Spleen (tissue), 11 donors: ENCODE results near the gene STXBP6. TPM values are rescaled to one million over a fixed set of nuclear protein-coding genes. Genes with fewer than 3 reads are reported as not detected.

Experiments used
- DNase-seq: peaks from one replicate; pipeline ENCODE4 v3.0.0-alpha.2; 2020
- H3K27ac ChIP-seq, 8 donors: fragments of 200-600 bp; sonication (generic) in 7 of 8; 1 replicate in 4 of 8; 2 replicates in 4 of 8; pipeline versions ENCODE4 v1.5.0 to v1.8.0; 2016 to 2021; ENCODE audit warnings: inconsistent platforms in 4 of 8, mild to moderate bottlenecking in 4 of 8, moderate library complexity in 1 of 8
- H3K27me3 ChIP-seq, 7 donors: fragments of 200-600 bp; sonication (generic) in 6 of 7; replicated peaks in 1 of 7; 1 replicate in 4 of 7; 2 replicates in 3 of 7; pipeline versions ENCODE4 v1.5.0 to v1.8.0; 2016 to 2021; ENCODE audit warnings: inconsistent platforms in 3 of 7, mild to moderate bottlenecking in 1 of 7
- H3K36me3 ChIP-seq, 6 donors: fragments of 200-600 bp; sonication (generic) in 5 of 6; 1 replicate in 4 of 6; 2 replicates in 2 of 6; pipeline versions ENCODE4 v1.5.0 to v1.8.0; 2016 to 2021; ENCODE audit warnings: inconsistent platforms in 2 of 6
- H3K4me1 ChIP-seq, 6 donors: fragments of 200-600 bp; sonication (generic) in 5 of 6; 1 replicate in 3 of 6; 2 replicates in 3 of 6; pipeline versions ENCODE4 v1.5.0 to v1.8.0; 2016 to 2021; ENCODE audit warnings: inconsistent platforms in 3 of 6
- H3K4me3 ChIP-seq, 8 donors: fragments of 200-600 bp; sonication (generic) in 7 of 8; 1 replicate in 4 of 8; 2 replicates in 4 of 8; pipeline versions ENCODE4 v1.5.0 to v1.8.0; 2016 to 2021; ENCODE audit warnings: inconsistent platforms in 4 of 8, mild to moderate bottlenecking in 4 of 8, moderate library complexity in 2 of 8
- H3K9me3 ChIP-seq, 8 donors: fragments of 200-600 bp; sonication (generic) in 7 of 8; 1 replicate in 4 of 8; 2 replicates in 4 of 8; pipeline versions ENCODE4 v1.5.0 to v1.8.0; 2016 to 2021; ENCODE audit warnings: inconsistent platforms in 4 of 8
- POLR2A ChIP-seq, 3 donors: fragments of 450-650 bp; IDR thresholded peaks; one replicate each; pipeline ENCODE4 v1.5.1; 2017; ENCODE audit warnings: antibody characterized with exemption in 3 of 3, mild to moderate bottlenecking in 1 of 3
- POLR2AphosphoS5 ChIP-seq, 3 donors: sonication (generic); formaldehyde crosslinking; IDR thresholded peaks; one replicate each; pipeline ENCODE4 v1.5.1; 2017; ENCODE audit warnings: antibody characterized with exemption in 3 of 3
- WGBS, 5 donors: extraction: QIAGEN DNeasy Blood & Tissue Kit in 3 of 5; methylation state at CpG; one replicate each; pipeline versions ENCODE4 v1.1.5 to v1.1.7; 2013 to 2018; 5-methylcytosine and 5-hydroxymethylcytosine counted together
- intact Hi-C: fragments of 100-400 bp; cut with DNase I; formaldehyde crosslinking; loops from one replicate; pipeline ENCODE4 v1.15.0; 2023; ENCODE audit warnings: low total_unique reads
- polyA plus RNA-seq, 3 donors: library from polyadenylated mRNA; stranded (reverse); fragments of 200-250 nt; gene quantifications; one replicate each; pipeline ENCODE4 v1.2.1, GENCODE V29; 2013
- total RNA-seq, 7 donors: library from RNA; depleted of rRNA in 3 of 7; stranded (reverse); fragments of >200 nt in 3 of 7; fragmentation: NEBNext Ultra II Directional in 4 of 7; extraction: Animal tissue kit (Norgen Biotek cat#: 25700) in 4 of 7; gene quantifications; one replicate each; pipeline versions ENCODE4 v1.1.0 to v1.2.1, GENCODE V29; 2016 to 2021
- TF ChIP-seq, protein P1 (sequence below), 11 experiments: fragments of 200-600 bp in 7 of 11; fragments of 450-650 bp in 4 of 11; sonication (generic) in 4 of 11; IDR thresholded peaks in 8 of 11; conservative IDR thresholded peaks in 3 of 11; 1 replicate in 7 of 11; 2 replicates in 4 of 11; pipeline versions ENCODE4 v1.4.0 to v1.8.0; 2016 to 2021; ENCODE audit warnings: antibody characterized with exemption in 11 of 11, inconsistent platforms in 4 of 11, mild to moderate bottlenecking in 1 of 11
- donor health status: healthy with polysubstance abuse.
- donor health status: DM: no; HTN: no; CAD: no; lungs with moderate emphysema.
- donor health status: DM: no; HTN: no; CAD: no.
- donor health status: Bipolar disorder and iron deficiency.
- donor health status: healthy.
- donor health status: DM: no; HTN: no; CAD: no.
- donor health status: DM: yes; HTN: yes; CAD: no.

Gene STXBP6
- total and polyA plus RNA-seq, 10 donors = 0.76 to 1.4 (median 0.87) TPM

DNA sequence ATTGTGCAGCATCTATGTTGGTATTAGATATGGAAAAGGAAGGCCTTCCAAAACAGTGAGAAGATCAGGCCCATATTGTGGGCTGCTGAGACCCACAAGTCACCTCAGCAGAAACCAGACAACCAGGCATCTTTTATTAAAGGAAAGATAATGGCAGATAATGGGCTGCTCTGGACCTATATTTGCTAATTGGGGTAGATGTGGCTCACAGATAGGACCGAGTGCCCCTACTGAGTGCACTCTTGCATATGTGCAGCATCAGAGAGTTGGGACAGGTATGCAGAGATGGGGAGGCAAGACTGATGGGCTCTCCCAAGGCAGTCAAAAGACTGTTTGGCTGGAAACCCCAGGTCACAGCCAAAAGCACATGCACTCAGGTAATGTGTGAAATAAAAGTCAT lies 266.2 kb downstream of the STXBP6 start:
- intact Hi-C loops = no loop called here
- TF ChIP-seq POLR2A (IDR thresholded peaks at IDR 0.05) (no peak), POLR2AphosphoS5 (IDR thresholded peaks at IDR 0.05) (no peak)
- TF ChIP-seq, protein P1, sequence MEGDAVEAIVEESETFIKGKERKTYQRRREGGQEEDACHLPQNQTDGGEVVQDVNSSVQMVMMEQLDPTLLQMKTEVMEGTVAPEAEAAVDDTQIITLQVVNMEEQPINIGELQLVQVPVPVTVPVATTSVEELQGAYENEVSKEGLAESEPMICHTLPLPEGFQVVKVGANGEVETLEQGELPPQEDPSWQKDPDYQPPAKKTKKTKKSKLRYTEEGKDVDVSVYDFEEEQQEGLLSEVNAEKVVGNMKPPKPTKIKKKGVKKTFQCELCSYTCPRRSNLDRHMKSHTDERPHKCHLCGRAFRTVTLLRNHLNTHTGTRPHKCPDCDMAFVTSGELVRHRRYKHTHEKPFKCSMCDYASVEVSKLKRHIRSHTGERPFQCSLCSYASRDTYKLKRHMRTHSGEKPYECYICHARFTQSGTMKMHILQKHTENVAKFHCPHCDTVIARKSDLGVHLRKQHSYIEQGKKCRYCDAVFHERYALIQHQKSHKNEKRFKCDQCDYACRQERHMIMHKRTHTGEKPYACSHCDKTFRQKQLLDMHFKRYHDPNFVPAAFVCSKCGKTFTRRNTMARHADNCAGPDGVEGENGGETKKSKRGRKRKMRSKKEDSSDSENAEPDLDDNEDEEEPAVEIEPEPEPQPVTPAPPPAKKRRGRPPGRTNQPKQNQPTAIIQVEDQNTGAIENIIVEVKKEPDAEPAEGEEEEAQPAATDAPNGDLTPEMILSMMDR (IDR thresholded peaks at IDR 0.05 in 8 of 11, conservative IDR thresholded peaks at IDR 0.05 in 3 of 11) = no peak
- DNase-seq = no peak
- no peaks in the 10 kb centered on the region for H3K9me3 ChIP-seq
- H3K27me3 ChIP-seq = no peaks in the 10 kb centered on the region
- H3K4me1 ChIP-seq = no peaks in the 10 kb centered on the region
- H3K36me3 ChIP-seq = no peaks in the 10 kb centered on the region
- H3K4me3 ChIP-seq = no peak overlapping the region
- no peak overlapping the region for H3K27ac ChIP-seq
- WGBS, 5 donors = 75 to 93% (median 82%) methylated on average over 1 of the region's 1 CpG

- H3K27me3 ChIP-seq = no peaks in the 10 kb centered on the region
- intact Hi-C loops = no loop called here
- H3K9me3 ChIP-seq = no peaks in the 10 kb centered on the region
- no peak overlapping the region for H3K27ac ChIP-seq
- no peaks in the 10 kb centered on the region for H3K36me3 ChIP-seq
- no peak overlapping the region for H3K4me3 ChIP-seq
- no peaks in the 10 kb centered on the region for H3K4me1 ChIP-seq
- DNase-seq = no peak
- WGBS, 5 donors = 66 to 84% (median 77%) methylated on average over 5 of the region's 5 CpGs
- TF ChIP-seq, protein P1 (IDR thresholded peaks at IDR 0.05 in 8 of 11, conservative IDR thresholded peaks at IDR 0.05 in 3 of 11) = no peak
- TF ChIP-seq POLR2A (IDR thresholded peaks at IDR 0.05) (no peak), POLR2AphosphoS5 (IDR thresholded peaks at IDR 0.05) (no peak)
Observed at GRCh38 chr14:24780281-24780680, 269.7 kb downstream of the STXBP6 start.

GRCh38 chr14:24777678-24778077 lies 272.3 kb downstream of the STXBP6 start:
- WGBS, 5 donors = 84 to 97% (median 94%) methylated on average over 2 of the region's 2 CpGs
- intact Hi-C loops = no loop called here
- no peak for TF ChIP-seq POLR2A (IDR thresholded peaks at IDR 0.05)
- TF ChIP-seq POLR2AphosphoS5 (IDR thresholded peaks at IDR 0.05) = no peak
- TF ChIP-seq, protein P1 (IDR thresholded peaks at IDR 0.05 in 8 of 11, conservative IDR thresholded peaks at IDR 0.05 in 3 of 11) = no peak
- no peak overlapping the region for H3K27ac ChIP-seq
- DNase-seq = no peak
- H3K9me3 ChIP-seq = no peaks in the 10 kb centered on the region
- H3K36me3 ChIP-seq = no peaks in the 10 kb centered on the region
- H3K4me3 ChIP-seq = no peak overlapping the region
- H3K4me1 ChIP-seq = no peaks in the 10 kb centered on the region
- H3K27me3 ChIP-seq = no peaks in the 10 kb centered on the region

DNA sequence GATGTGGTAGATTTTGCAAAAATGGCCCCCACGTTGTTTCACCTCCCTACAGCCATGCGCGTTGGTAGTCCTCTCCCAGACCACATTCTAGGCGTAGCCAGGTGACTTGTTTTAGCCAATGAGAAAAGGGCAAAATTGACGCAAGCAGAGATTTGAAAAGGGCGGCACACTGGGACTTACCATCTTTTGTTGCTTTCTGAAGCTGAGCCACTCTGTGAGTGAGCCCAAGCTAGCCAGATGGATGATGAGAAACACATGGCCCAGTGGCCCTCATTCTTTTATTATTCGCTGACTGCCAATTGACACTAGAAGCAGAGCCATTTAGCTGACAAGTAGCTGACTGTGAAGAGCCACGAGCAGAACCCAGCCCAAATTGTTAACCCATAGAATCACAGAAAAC lies 274.0 kb downstream of the STXBP6 start:
- WGBS, 5 donors = 85 to 97% (median 90%) methylated on average over 8 of the region's 8 CpGs
- TF ChIP-seq POLR2AphosphoS5 (IDR thresholded peaks at IDR 0.05) (no peak), POLR2A (IDR thresholded peaks at IDR 0.05) (no peak)
- TF ChIP-seq, protein P1 (IDR thresholded peaks at IDR 0.05 in 8 of 11, conservative IDR thresholded peaks at IDR 0.05 in 3 of 11) = no peak
- peak; percentile 10 for DNase-seq
- H3K27ac ChIP-seq = no peak overlapping the region
- no peaks in the 10 kb centered on the region for H3K9me3 ChIP-seq
- H3K4me3 ChIP-seq = no peak overlapping the region
- intact Hi-C loops = no loop called here
- no peaks in the 10 kb centered on the region for H3K36me3 ChIP-seq
- H3K4me1 ChIP-seq = no peaks in the 10 kb centered on the region
- H3K27me3 ChIP-seq = no peaks in the 10 kb centered on the region
